Measurements from ENCODE around the gene ZSCAN21. TPM values are rescaled to one million over a fixed set of nuclear protein-coding genes. Genes with fewer than 3 reads are reported as not detected.
"Not testable (repeated sequence)": the region's sequence is repeated elsewhere in the genome, so short reads cannot be mapped to it uniquely, and the experiment has no call there.

ZSCAN21 gene
- 10 to 100 TPM; 11.4 to 14.7 (median 12.4) TPM for total RNA-seq

DNA sequence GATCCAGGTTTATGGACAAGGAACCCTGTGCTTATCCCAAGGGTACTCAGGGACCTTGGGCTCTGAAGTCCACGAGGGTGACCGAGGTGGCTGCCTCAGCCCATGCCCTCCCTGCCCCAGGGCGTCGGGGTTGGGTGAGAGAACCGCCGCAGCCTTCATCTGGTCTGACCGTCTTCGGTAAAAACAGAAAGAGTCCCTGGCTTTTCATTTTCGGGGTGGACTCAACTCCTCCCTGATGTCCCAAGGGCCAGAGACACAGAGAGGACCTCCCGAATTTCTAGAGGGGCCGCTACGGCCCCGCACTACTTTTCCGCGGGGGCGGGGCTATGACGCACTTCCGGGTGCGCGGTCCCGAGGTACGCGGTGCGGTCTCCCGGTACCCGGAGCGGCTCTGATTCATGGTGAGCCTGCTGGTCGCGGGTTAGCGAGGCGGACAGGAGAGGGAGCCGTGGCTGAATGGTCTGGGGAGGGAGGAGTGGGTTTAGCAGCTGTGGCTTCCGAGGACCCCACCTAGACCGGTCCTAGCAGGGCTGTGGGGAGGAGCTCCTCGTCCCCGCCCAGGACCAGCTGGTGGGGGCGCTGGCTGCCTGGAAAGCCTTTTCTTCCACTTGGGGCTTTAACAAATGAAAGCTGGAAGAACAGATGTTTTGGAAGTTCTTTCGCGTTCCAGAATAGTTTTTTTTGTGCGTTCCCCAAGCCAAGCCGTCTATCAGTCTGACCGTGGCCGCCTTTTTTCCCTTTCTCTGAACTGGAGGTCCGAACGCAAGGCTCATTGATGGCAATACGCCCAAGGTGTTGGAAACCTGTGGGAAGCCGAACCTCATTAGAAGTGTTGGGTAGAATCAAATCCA, at the start of gene ZSCAN21:
ZSCAN21 (plus strand) TSS at position 334 of the 851 bp plus-strand sequence. CDS start 7,233 bp downstream, outside the sequence.
- TF ChIP-seq, protein P1, sequence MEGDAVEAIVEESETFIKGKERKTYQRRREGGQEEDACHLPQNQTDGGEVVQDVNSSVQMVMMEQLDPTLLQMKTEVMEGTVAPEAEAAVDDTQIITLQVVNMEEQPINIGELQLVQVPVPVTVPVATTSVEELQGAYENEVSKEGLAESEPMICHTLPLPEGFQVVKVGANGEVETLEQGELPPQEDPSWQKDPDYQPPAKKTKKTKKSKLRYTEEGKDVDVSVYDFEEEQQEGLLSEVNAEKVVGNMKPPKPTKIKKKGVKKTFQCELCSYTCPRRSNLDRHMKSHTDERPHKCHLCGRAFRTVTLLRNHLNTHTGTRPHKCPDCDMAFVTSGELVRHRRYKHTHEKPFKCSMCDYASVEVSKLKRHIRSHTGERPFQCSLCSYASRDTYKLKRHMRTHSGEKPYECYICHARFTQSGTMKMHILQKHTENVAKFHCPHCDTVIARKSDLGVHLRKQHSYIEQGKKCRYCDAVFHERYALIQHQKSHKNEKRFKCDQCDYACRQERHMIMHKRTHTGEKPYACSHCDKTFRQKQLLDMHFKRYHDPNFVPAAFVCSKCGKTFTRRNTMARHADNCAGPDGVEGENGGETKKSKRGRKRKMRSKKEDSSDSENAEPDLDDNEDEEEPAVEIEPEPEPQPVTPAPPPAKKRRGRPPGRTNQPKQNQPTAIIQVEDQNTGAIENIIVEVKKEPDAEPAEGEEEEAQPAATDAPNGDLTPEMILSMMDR (IDR thresholded peaks at IDR 0.05), result no peak
- DNase-seq (ENCODE audit: low spot score), result peak; percentile 76
- peak; percentile 98 for ATAC-seq (ENCODE audit: low FRiP score)

DNA sequence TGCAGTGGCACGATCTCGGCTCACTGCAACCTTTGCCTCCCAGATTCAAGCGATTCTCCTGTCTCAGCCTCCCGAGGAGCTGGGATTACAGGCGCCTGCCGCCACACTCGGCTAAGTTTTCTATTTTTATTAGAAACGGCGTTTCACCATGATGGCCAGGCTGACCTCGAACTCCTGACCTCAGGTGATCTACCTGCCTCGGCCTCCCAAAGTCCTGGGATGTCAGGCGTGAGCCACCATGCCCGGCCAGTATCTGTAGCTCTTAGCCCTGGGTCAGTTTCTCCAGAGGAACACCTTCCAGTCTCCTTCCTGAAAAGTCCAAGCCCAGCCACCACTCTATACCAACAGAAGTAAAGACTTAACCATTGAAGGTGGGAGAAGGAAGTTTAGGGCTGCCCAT, 49.3 kb upstream of the ZSCAN21 start:
- TF ChIP-seq, protein P1 (IDR thresholded peaks at IDR 0.05), result no peak
- DNase-seq (ENCODE audit: low spot score), result no peak
- ATAC-seq (ENCODE audit: low FRiP score), result no peak

DNA sequence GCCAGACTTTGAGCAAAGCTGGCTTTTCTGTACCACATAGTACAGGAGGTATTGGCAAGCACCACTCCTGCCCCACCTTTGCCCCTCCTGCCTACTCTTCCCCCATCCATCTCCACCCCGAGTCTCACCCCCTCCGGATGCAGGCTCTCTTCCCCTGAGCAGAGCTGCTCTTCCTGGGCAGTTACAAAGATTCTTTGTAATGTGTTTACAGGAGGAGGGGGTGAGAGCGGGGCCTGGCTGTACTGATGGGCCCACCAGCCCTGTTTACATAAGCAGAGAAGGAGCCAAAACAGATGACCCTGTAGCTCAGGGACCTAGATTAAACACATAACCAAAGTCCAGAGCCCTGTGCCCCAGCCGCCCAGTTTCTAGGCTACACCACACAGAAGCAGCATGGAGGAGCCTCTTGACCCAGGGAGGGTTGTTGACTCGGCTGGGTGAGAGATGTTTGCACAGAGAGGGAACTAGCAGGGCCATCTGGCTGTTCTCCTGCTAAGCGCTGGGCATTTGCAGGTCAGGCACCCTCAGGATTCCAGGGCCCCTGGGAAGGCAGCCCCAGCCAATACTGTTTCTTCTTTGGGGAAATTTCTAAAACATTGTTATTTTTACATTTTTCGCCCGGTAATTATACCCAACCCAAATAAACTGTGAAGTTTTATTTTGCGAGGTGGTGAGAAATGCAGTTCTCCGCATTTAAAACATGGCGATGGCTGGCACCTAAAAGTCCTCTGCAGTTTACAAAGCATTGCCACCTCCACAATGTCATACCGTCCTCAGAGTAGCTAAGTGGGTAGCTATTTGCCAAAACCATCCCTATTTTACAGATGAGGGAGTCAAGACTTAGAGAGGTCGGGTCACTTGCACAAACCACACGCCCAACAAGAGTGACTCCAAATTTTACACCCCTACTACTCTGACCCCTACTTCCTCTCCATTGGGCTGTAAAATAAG, 45.6 kb upstream of the ZSCAN21 start:
- no peak for ATAC-seq (ENCODE audit: low FRiP score)
- TF ChIP-seq, protein P1 (IDR thresholded peaks at IDR 0.05), result no peak

DNA sequence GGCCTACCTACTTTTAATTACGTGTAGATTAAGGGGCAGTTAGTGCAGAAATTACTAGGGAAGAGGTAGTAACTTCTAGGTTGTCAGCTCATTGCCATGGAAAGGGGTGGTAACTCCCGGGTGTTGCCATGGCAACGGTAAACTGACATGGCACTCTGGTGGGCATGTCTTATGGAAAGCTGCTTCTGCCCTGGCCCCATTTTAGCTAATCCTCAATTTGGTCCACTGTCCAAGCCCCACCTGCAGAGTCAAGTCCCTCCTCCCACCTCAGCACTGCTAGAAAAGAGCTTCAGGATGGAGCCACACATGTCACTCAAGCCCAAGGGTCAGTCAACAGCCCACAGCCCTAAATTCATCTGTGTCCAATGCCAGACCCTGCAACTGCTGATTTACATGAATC, 41.7 kb upstream of the ZSCAN21 start:
- TF ChIP-seq, protein P1 (IDR thresholded peaks at IDR 0.05), result no peak
- DNase-seq (ENCODE audit: low spot score) (no peak), ATAC-seq (ENCODE audit: low FRiP score) (no peak)

More for the DNA sequence above, 45.6 kb upstream of the ZSCAN21 start:
- DNase-seq (ENCODE audit: low spot score), result no peak

DNA sequence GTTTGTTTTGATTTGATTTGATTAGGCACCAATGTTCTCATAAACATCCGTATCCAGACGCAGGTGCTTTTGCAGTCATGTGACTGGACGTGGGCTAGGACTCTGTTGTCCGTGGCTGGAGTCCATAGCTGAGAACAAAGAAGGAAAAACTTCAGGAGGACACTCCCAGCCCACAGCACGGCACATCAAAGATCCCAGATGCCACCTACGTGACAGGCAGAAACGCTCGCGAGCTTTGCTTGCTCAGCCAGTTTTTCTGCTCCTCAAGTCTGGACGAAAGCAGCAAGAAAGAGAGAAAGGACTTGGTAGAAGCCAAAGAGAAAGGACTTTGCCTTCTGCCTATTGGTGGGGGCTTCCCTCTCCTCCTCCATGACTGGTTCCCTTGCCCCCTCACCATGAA, 41.0 kb upstream of the ZSCAN21 start:
- TF ChIP-seq, protein P1 (IDR thresholded peaks at IDR 0.05), result no peak
- ATAC-seq (ENCODE audit: low FRiP score), result no peak
- DNase-seq (ENCODE audit: low spot score), result no peak

DNA sequence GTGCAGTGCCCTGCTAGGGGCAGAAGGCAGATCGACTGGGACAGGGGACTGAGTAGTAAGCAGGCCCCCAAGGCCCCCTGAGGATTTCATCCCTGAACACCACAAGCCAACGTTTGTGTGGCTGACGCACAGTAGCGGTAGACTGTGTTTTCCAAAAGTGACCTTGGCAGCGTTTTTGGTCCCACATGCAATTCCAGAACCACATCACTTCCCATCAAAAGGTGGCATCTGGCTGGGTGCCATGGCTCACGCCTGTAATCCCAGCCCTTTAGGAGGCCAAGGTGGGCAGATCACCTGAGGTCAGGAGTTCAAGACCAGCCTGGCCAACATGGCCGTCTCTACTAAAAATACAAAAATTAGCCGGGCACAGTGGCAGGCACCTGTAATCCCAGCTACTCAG, 39.6 kb upstream of the ZSCAN21 start:
- not testable (repeated sequence) for DNase-seq (ENCODE audit: low spot score); ATAC-seq (ENCODE audit: low FRiP score)

DNA sequence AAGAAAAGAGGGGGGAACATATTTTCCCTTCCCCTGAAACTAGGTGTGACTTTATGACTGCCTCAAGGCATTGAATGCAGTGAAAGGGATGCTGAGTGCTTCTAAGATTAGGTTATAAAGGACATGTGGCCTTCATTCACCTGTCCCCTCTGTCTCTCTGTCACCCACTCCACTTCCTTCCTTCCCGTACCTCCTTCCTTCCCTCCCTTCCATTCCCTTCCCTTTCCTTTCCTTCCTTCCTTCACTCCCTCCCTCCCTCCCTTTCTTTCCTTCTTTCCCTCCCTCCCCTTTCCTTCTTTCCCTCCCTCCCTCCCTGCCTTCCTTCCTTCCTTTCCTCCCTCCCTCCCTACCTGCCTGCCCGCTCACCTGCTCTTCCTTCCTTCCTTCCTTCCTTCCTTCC, 38.7 kb upstream of the ZSCAN21 start:
- ATAC-seq (ENCODE audit: low FRiP score) (no peak), DNase-seq (ENCODE audit: low spot score) (no peak)
- TF ChIP-seq, protein P1 (IDR thresholded peaks at IDR 0.05), result no peak

All from omental fat pad (tissue), 4 donors.